GM12878 (cell line): ENCODE data around the gene ANKRD53. TPM values are rescaled to one million over a fixed set of nuclear protein-coding genes. Genes with fewer than 3 reads are reported as not detected.

Experiments used
- ATAC-seq: fragments of 200-7000 bp; cut with Tn5 transposase; 3 replicates; pipeline ENCODE4 v1.9.1; 2020; ENCODE audit warnings: mild to moderate bottlenecking, moderate library complexity
- BruUV-seq: library from RNA; stranded (reverse); fragments of 400-500 nt; replicated peaks from 2 replicates; lab custom pipeline; 2021; lab: Mats Ljungman, UMichigan
- CTCF ChIA-PET: fragments of 300-600 bp; sonication (Branson Sonifier 250); formaldehyde crosslinking; extraction: SDS; loops from one replicate; lab custom pipeline; 2021; ENCODE audit warnings: inconsistent platforms; lab: Yijun Ruan, JAX
- POLR2A ChIA-PET: fragments of 350-600 bp; formaldehyde crosslinking; extraction: SDS; loops from one replicate; lab custom pipeline; 2021; ENCODE audit warnings: inconsistent platforms; lab: Charles Lee
- RAD21 ChIA-PET: fragments of 300-600 bp; sonication (Branson Sonifier 250); formaldehyde crosslinking; loops from one replicate; lab custom pipeline; 2023; ENCODE audit warnings: antibody characterized with exemption; ENCODE audit not compliant: unreplicated experiment; lab: Charles Lee
- SMC1A ChIA-PET: fragments of 300-600 bp; sonication (Branson Sonifier 250); formaldehyde crosslinking; loops from one replicate; lab custom pipeline; 2023; ENCODE audit not compliant: unreplicated experiment, uncharacterized antibody; lab: Charles Lee
- DNase-seq: peaks from one replicate; pipeline ENCODE4 v3.0.0-alpha.2; 2011; ENCODE audit warnings: low read depth, low spot score
- FAIRE-seq: peaks from 3 replicates; lab custom pipeline; 2011; peaks lifted over from hg19 to GRCh38; lab: Jason Lieb, UNC
- H2AFZ ChIP-seq: 2 replicates; pipeline ENCODE4 v1.6.0; 2011; ENCODE audit warnings: low read depth, low read length, control low read depth; ENCODE audit not compliant: control insufficient read depth
- H3K27ac ChIP-seq: 2 replicates; pipeline ENCODE4 v1.5.1; 2011; ENCODE audit warnings: control low read depth; ENCODE audit not compliant: control insufficient read depth, insufficient read depth
- H3K27me3 ChIP-seq, 2 experiments: replicated peaks in 1 of 2; 2 replicates each; pipeline versions ENCODE4 v1.6.0 to v1.6.1; 2011; ENCODE audit warnings: low read length in 1 of 2; ENCODE audit not compliant: control insufficient read depth in 2 of 2, insufficient read depth in 2 of 2
- H3K36me3 ChIP-seq, 2 experiments: 2 replicates each; pipeline ENCODE4 v1.5.1; 2011; ENCODE audit warnings: low read length in 1 of 2; ENCODE audit not compliant: control insufficient read depth in 2 of 2, insufficient read depth in 2 of 2
- H3K4me1 ChIP-seq: 2 replicates; pipeline ENCODE4 v1.6.1; 2011; ENCODE audit warnings: mild to moderate bottlenecking, low read length, moderate library complexity, mixed read lengths; ENCODE audit not compliant: control insufficient read depth, insufficient read depth
- H3K4me2 ChIP-seq: 2 replicates; pipeline ENCODE4 v1.6.0; 2011; ENCODE audit warnings: control low read depth; ENCODE audit not compliant: control insufficient read depth, insufficient read depth
- H3K4me3 ChIP-seq: fragments of 200-600 bp; sonication (generic); 2 replicates; pipeline ENCODE4 v1.5.1; 2016
- H3K79me2 ChIP-seq: 2 replicates; pipeline ENCODE4 v1.6.0; 2011; ENCODE audit warnings: low read length; ENCODE audit not compliant: control insufficient read depth, insufficient read depth
- H3K9ac ChIP-seq: 2 replicates; pipeline ENCODE4 v1.8.0; 2011; ENCODE audit warnings: low read length, control low read depth, mixed read lengths; ENCODE audit not compliant: control insufficient read depth, insufficient read depth
- H3K9me3 ChIP-seq: replicated peaks from 3 replicates; pipeline ENCODE4 v1.5.1; 2011; ENCODE audit warnings: mild to moderate bottlenecking, low read length; ENCODE audit not compliant: control insufficient read depth, insufficient read depth
- H4K20me1 ChIP-seq: 2 replicates; pipeline ENCODE4 v1.6.0; 2011; ENCODE audit not compliant: control insufficient read depth, insufficient read depth
- ASH2L ChIP-seq: fragments of 300-600, 200-600 bp; sonication (generic); IDR thresholded peaks from 2 replicates; pipeline ENCODE4 v1.6.1; 2017; ENCODE audit warnings: low read depth, mild to moderate bottlenecking, borderline replicate concordance
- BACH1 ChIP-seq: fragments of 450-650 bp; IDR thresholded peaks from 2 replicates; pipeline ENCODE4 v1.6.1; 2017; ENCODE audit warnings: mild to moderate bottlenecking, borderline replicate concordance
- HCFC1 ChIP-seq: fragments of 150-350 bp; IDR thresholded peaks from 2 replicates; pipeline ENCODE4 v1.6.1; 2014; ENCODE audit warnings: low read length
- IKZF1 ChIP-seq: fragments of 450-650 bp; conservative IDR thresholded peaks from 2 replicates; pipeline ENCODE4 v1.6.1; 2017; ENCODE audit warnings: antibody characterized with exemption, mild to moderate bottlenecking
- KDM1A ChIP-seq: fragments of 200-600 bp; sonication (generic); IDR thresholded peaks from 2 replicates; pipeline ENCODE4 v1.6.1; 2016; ENCODE audit warnings: borderline replicate concordance
- MYB ChIP-seq: fragments of 150-350 bp; IDR thresholded peaks from 2 replicates; pipeline ENCODE4 v1.6.1; 2014; ENCODE audit warnings: mild to moderate bottlenecking, low read depth, low read length, borderline replicate concordance
- NFIC ChIP-seq: IDR thresholded peaks from 2 replicates; pipeline ENCODE4 v1.6.1; 2012; ENCODE audit warnings: low read depth, mild to moderate bottlenecking, inconsistent platforms, low read length, moderate library complexity
- PML ChIP-seq: IDR thresholded peaks from 2 replicates; pipeline ENCODE4 v1.6.1; 2012; ENCODE audit warnings: low read length, inconsistent platforms
- RFX5 ChIP-seq: IDR thresholded peaks from 2 replicates; pipeline ENCODE4 v1.6.1; 2011; ENCODE audit warnings: low read depth, low read length, improper control_type of control experiment
- STAT3 ChIP-seq: IDR thresholded peaks from 2 replicates; pipeline ENCODE4 v1.6.1; 2011; ENCODE audit warnings: low read depth, low read length, improper control_type of control experiment
- TCF3 ChIP-seq: IDR thresholded peaks from 2 replicates; pipeline ENCODE4 v1.6.1; 2012; ENCODE audit warnings: low read depth, mild to moderate bottlenecking, low read length, borderline replicate concordance; ENCODE audit not compliant: insufficient read depth
- ZNF592 ChIP-seq: fragments of 450-650 bp; IDR thresholded peaks from 2 replicates; pipeline ENCODE4 v1.6.1; 2017; ENCODE audit warnings: mild to moderate bottlenecking, moderate library complexity
- ZNF622 ChIP-seq: fragments of 450-650 bp; IDR thresholded peaks from 2 replicates; pipeline ENCODE4 v1.6.1; 2017; ENCODE audit warnings: mild to moderate bottlenecking, inconsistent platforms
- WGBS: methylation state at CpG from one replicate; pipeline ENCODE4 v1.1.6; 2016; ENCODE audit warnings: low lambda C conversion rate; ENCODE audit not compliant: insufficient replicate concordance, insufficient coverage; ENCODE audit errors: missing lambda C conversion rate; 5-methylcytosine and 5-hydroxymethylcytosine counted together
- in situ Hi-C: fragments of 300-500 bp; cut with MboI; formaldehyde crosslinking; loops from 9 replicates; pipeline ENCODE4 v1.14.3; 2018; ENCODE audit warnings: mixed read lengths
- intact Hi-C: fragments of 100-400 bp; cut with micrococcal nuclease; formaldehyde crosslinking; loops from one replicate; pipeline ENCODE4 v1.14.2; 2022; ENCODE audit not compliant: unreplicated experiment
- polyA plus RNA-seq, 11 experiments: library from polyadenylated mRNA; depleted of rRNA in 4 of 11; unstranded in 6 of 11; stranded (reverse) in 5 of 11; fragments of >200 nt; fragmentation: Nextera tagmentation in 4 of 11; fragmentation: Illumina TruSeq in 1 of 11; extraction: Ambion mirVana in 4 of 11; extraction: Trizol in 1 of 11; gene quantifications; 1 replicate in 1 of 11; 2 replicates in 10 of 11; pipeline versions ENCODE4 v1.2.1 to v1.2.3, GENCODE V29; 2011 to 2016; ENCODE audit warnings: inconsistent platforms in 2 of 11, missing spikeins in 2 of 11, low read depth in 1 of 11
- total RNA-seq, 4 experiments: library from RNA; depleted of rRNA in 3 of 4; stranded (reverse); fragments of >200 nt in 3 of 4; fragmentation: Illumina TruSeq in 1 of 4; extraction: Trizol in 1 of 4; gene quantifications; 2 replicates each; pipeline versions ENCODE4 v1.2.1 to v1.2.3, GENCODE V29; 2013 to 2021

The ANKRD53 gene
- total and polyA plus RNA-seq, 10 of the 15 experiments (the other 5 are each of a cell fraction or from before 2014, with no cell fraction given) = 0.04 TPM; not detected in 8

- ChIA-PET RAD21 (no interaction called here), CTCF (interaction anchor here (1.0 kb wide), 1 partner anchor 10 kb away, joined by 3 read pairs; no protein-coding TSS in a partner anchor), SMC1A (no interaction called here), POLR2A (interaction anchor here (0.8 kb wide), 1 partner anchor 11 kb away, joined by 3 read pairs; no protein-coding TSS in a partner anchor)
- Histone ChIP-seq H3K4me1 (peaks cover 9% of the 10 kb centered on the region), H3K79me2 (peaks cover 21% of the 10 kb centered on the region), H3K9ac (no peak overlapping the region), H3K27me3 (no peaks in the 10 kb centered on the region), H3K27ac (no peak overlapping the region), H3K4me3 (no peak overlapping the region), H3K9me3 (no peaks in the 10 kb centered on the region), H4K20me1 (no peaks in the 10 kb centered on the region), H2AFZ (no peak overlapping the region), H3K36me3 (peaks cover 6 to 15% of the 10 kb centered on the region in 2 experiments), H3K4me2 (no peak overlapping the region)
- intact Hi-C loops (no loop called here), in situ Hi-C loops (no loop called here)
- DNase-seq (no peak), FAIRE-seq (no peak), ATAC-seq (no peak)
- 96% methylated on average over 5 of the region's 5 CpGs for WGBS
- TF ChIP-seq KDM1A = no peak
- no peak for TF ChIP-seq PML
- TF ChIP-seq IKZF1 = no peak
- TF ChIP-seq MYB = no peak
- no peak for TF ChIP-seq HCFC1
- no peak for TF ChIP-seq TCF3
- no peak for TF ChIP-seq STAT3
- TF ChIP-seq ASH2L = no peak
- no peak for TF ChIP-seq ZNF622
- no TSS peak for BruUV-seq
Observed at GRCh38 chr2:70991142-70991541, 12.7 kb downstream of the ANKRD53 start.

GRCh38 chr2:70991742-70992141 is 13.3 kb downstream of the ANKRD53 start:
- peaks cover 9% of the 10 kb centered on the region for H3K4me1 ChIP-seq
- H3K36me3 ChIP-seq = peaks cover 6 to 13% of the 10 kb centered on the region in 2 experiments; a peak in 3 of 4 replicates
- H3K9ac ChIP-seq = no peak overlapping the region
- H3K27me3 ChIP-seq = no peaks in the 10 kb centered on the region
- TF ChIP-seq RFX5 (no peak), ZNF592 (no peak), NFIC (no peak), BACH1 (no peak)
- DNase-seq (no peak), ATAC-seq (no peak), FAIRE-seq (no peak)
- ChIA-PET SMC1A (no interaction called here), POLR2A (interaction anchor here (0.8 kb wide), 1 partner anchor 10 kb away, joined by 3 read pairs; no protein-coding TSS in a partner anchor), CTCF (interaction anchor here (0.9 to 1.0 kb wide), 2 partner anchors 9 to 10 kb away, joined by 3 read pairs; no protein-coding TSS in a partner anchor), RAD21 (no interaction called here)
- peaks cover 21% of the 10 kb centered on the region for H3K79me2 ChIP-seq
- H3K9me3 ChIP-seq = no peaks in the 10 kb centered on the region
- intact Hi-C loops (no loop called here), in situ Hi-C loops (no loop called here)
- no TSS peak for BruUV-seq
- H3K27ac ChIP-seq = no peak overlapping the region
- H2AFZ ChIP-seq = no peak overlapping the region
- WGBS = 88% methylated on average over 9 of the region's 9 CpGs
- H3K4me2 ChIP-seq = no peak overlapping the region
- no peaks in the 10 kb centered on the region for H4K20me1 ChIP-seq
- no peak overlapping the region for H3K4me3 ChIP-seq
